Measurements from ENCODE around the gene TBXAS1. TPM values are rescaled to one million over a fixed set of nuclear protein-coding genes. Genes with fewer than 3 reads are reported as not detected.
A peak's percentile ranks its signal among the peaks of the same experiment; 100 is the strongest.

Gene TBXAS1
- total and polyA plus RNA-seq, 8 donors, result 0.74 to 18.4 (median 2.2) TPM

DNA sequence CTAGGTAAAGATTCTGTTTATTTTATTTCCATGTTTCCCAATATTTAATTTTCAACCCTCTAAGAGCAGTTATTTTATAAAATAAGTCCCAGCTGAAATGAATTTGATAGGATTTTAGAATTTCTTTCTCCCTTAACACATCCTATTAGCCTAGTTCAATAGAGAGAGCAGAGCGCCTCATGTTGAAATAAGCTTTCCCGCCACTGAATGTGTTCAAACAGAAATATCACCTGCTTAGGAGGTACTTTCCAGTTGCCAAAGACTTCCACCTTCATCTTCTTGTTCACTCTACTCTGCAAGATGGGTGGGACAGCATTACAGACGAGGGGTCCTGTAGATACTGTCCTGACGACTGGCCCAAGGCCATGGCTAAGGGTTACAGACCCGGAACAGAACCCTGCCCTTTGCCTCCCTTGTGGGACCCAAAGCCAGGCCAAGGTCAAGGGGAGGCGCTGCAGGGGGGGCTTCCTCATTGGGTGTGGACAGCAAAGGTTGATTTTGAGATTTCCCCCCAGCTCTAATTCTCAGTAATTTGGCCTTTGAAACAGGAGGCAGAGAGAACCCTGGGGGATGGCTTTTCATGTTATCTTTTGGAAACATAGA, 171.7 kb downstream of the TBXAS1 start:
- DNase-seq (no peak), FAIRE-seq (no peak), ATAC-seq (no peak)
- no peak overlapping the region for H3K4me3 ChIP-seq
- TF ChIP-seq, protein P1, sequence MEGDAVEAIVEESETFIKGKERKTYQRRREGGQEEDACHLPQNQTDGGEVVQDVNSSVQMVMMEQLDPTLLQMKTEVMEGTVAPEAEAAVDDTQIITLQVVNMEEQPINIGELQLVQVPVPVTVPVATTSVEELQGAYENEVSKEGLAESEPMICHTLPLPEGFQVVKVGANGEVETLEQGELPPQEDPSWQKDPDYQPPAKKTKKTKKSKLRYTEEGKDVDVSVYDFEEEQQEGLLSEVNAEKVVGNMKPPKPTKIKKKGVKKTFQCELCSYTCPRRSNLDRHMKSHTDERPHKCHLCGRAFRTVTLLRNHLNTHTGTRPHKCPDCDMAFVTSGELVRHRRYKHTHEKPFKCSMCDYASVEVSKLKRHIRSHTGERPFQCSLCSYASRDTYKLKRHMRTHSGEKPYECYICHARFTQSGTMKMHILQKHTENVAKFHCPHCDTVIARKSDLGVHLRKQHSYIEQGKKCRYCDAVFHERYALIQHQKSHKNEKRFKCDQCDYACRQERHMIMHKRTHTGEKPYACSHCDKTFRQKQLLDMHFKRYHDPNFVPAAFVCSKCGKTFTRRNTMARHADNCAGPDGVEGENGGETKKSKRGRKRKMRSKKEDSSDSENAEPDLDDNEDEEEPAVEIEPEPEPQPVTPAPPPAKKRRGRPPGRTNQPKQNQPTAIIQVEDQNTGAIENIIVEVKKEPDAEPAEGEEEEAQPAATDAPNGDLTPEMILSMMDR (IDR thresholded peaks at IDR 0.05), result no peak
- 76 to 83% methylated on average over 6 of the region's 6 CpGs for WGBS, 2 donors
- H3K9me3 ChIP-seq, result no peaks in the 10 kb centered on the region
- intact Hi-C loops (cut with DNase I), result loop anchor here in 2 of 3 donors (5.0 to 10.0 kb wide), 3 partner anchors 226 to 506 kb away; partner anchors contain the start of gene HIPK2 (in 1 of the 2)
- no peaks in the 10 kb centered on the region for H3K36me3 ChIP-seq
- H3K27me3 ChIP-seq, result no peaks in the 10 kb centered on the region
- no peaks in the 10 kb centered on the region for H3K4me1 ChIP-seq
- no peak overlapping the region for H3K27ac ChIP-seq

DNA sequence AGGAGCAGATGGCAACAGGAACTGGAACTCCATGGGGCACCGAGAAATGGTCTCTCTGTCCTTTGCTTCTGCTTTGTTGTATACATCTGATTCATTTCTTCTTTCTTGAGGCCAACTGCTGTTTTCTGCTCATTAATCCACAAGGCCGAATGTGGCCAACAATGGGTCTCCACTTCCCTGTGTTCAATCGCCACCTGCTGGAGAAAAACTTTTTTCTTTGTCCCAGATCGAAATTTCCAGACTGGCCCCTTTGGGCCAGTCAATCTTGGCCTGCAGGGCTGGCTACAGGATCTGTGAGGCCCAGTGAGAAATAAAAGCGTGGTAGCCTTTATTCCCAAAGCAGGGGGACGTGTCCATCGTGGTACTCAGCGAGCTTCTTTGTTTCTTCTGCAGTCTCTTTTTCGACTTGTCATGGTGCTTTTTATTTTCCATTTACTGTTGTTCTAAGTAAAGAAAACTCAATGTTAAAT, 174.9 kb downstream of the TBXAS1 start:
- 64 to 71% methylated on average over 9 of the region's 9 CpGs for WGBS, 2 donors
- TF ChIP-seq, protein P1 (IDR thresholded peaks at IDR 0.05), result peak in 1 of 4 donors; percentile 28
- peaks cover 0 to 5% (median 0%) of the 10 kb centered on the region in 3 donors for H3K4me1 ChIP-seq
- no peak overlapping the region for H3K4me3 ChIP-seq
- peak in 2 of 6 donors; percentile 17 to 33 for DNase-seq
- H3K36me3 ChIP-seq, result no peaks in the 10 kb centered on the region
- H3K27me3 ChIP-seq, result no peaks in the 10 kb centered on the region
- H3K27ac ChIP-seq, result no peak overlapping the region
- intact Hi-C loops (cut with DNase I), result loop anchor here in 2 of 3 donors (5.0 to 10.0 kb wide), 3 partner anchors 229 to 509 kb away; partner anchors contain the start of gene HIPK2 (in 1 of the 2)
- peak in 2 of 4 donors; percentile 17 to 31 for ATAC-seq
- H3K9me3 ChIP-seq, result no peaks in the 10 kb centered on the region
- no peak for FAIRE-seq

DNA sequence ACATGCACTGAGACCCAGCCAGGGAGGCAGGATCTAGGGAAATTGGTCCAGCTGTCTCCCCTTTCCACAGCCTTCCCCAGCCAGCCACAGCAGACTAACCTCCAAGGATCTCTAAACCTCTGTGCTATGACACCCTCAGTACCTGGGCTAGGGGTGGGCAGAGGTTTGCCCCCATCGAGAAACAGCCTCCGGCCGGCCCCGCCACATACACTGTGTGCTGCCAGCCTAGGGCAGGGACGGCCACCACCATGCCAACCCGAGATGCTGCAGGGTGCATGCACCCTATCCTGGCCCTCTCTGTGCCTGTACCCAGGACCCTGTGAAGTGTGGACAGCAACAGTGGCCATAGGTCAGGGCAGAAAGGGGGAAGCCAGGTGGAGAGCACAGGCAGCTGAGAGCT, 175.6 kb downstream of the TBXAS1 start:
- TF ChIP-seq, protein P1 (IDR thresholded peaks at IDR 0.05), result no peak
- Histone ChIP-seq H3K27me3 (no peaks in the 10 kb centered on the region), H3K4me1 (peaks cover 0 to 8% (median 0%) of the 10 kb centered on the region in 3 donors), H3K36me3 (no peaks in the 10 kb centered on the region), H3K27ac (no peak overlapping the region), H3K4me3 (no peak overlapping the region), H3K9me3 (no peaks in the 10 kb centered on the region)
- ATAC-seq (no peak), DNase-seq (peak in 1 of 6 donors; percentile 49), FAIRE-seq (no peak)
- WGBS, 2 donors, result 96 to 98% methylated on average over 6 of the region's 6 CpGs
- intact Hi-C loops (cut with DNase I), result loop anchor here in 2 of 3 donors (5.0 to 10.0 kb wide), 3 partner anchors 230 to 510 kb away; partner anchors contain the start of gene HIPK2 (in 1 of the 2)

DNA sequence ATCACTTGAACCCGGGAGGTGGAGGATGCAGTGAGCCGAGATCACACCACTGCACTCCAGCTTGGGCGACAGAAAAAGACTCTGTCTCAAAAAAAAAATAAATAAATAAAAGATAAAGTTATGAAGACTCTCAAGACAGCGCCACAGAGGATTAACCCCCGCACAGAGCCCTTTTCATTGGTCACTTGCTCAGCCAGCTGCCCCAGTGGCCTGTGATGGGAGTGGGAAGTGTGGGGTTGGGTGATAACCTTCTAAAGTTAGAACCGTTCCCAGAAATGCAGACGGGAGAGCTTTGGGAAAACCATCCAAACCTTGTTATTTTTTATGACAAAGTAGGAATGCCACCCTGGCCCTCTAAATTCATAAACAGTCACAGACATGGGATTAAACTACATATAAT, 176.3 kb downstream of the TBXAS1 start:
- intact Hi-C loops (cut with DNase I), result loop anchor here in 2 of 3 donors (10.0 kb wide), 2 partner anchors 231 to 511 kb away; partner anchors contain the start of gene HIPK2 (in 1 of the 2)
- WGBS, 2 donors, result 90 to 92% methylated on average over 7 of the region's 7 CpGs
- no peak for FAIRE-seq

More for the DNA sequence above, 176.3 kb downstream of the TBXAS1 start:
- H3K27ac ChIP-seq, result no peak overlapping the region
- no peaks in the 10 kb centered on the region for H3K36me3 ChIP-seq
- no peak overlapping the region for H3K4me3 ChIP-seq
- no peaks in the 10 kb centered on the region for H3K9me3 ChIP-seq
- TF ChIP-seq, protein P1 (IDR thresholded peaks at IDR 0.05), result no peak
- peaks cover 0 to 8% (median 0%) of the 10 kb centered on the region in 3 donors for H3K4me1 ChIP-seq
- H3K27me3 ChIP-seq, result no peaks in the 10 kb centered on the region
- DNase-seq, result peak in 1 of 6 donors; percentile 14
- no peak for ATAC-seq
